ENCODE results near the gene LRP6. TPM values are rescaled to one million over a fixed set of nuclear protein-coding genes. Genes with fewer than 3 reads are reported as not detected.

LRP6 gene
- polyA plus RNA-seq, 1 donor from 2014 or later, result 33.5 TPM

GRCh38 chr12:12286441-12286840 lies 19.6 kb upstream of the LRP6 start:
- no peaks in the 10 kb centered on the region for H3F3A ChIP-seq (ENCODE audit: insufficient read depth, low read length, poor library complexity, severe bottlenecking)
- H3K9me2 ChIP-seq (ENCODE audit: insufficient read depth, low read length), result no peaks in the 10 kb centered on the region
- no peaks in the 10 kb centered on the region for H3K36me3 ChIP-seq (ENCODE audit: insufficient read depth, low read length)
- H3K79me2 ChIP-seq (replicated peaks; ENCODE audit: insufficient read depth, low read length), result no peaks in the 10 kb centered on the region
- no peak overlapping the region for H3K4me2 ChIP-seq (ENCODE audit: low read length)
- TF ChIP-seq REST (IDR thresholded peaks at IDR 0.05; ENCODE audit: borderline replicate concordance) (no peak), EZH2 (IDR thresholded peaks at IDR 0.05; ENCODE audit: borderline replicate concordance, insufficient read depth, low read length, poor library complexity, severe bottlenecking) (no peak), RAD21 (conservative IDR thresholded peaks at IDR 0.05) (no peak), SMC3 (conservative IDR thresholded peaks at IDR 0.05; ENCODE audit: poor library complexity) (no peak), EP300 (conservative IDR thresholded peaks at IDR 0.05; ENCODE audit: poor library complexity, severe bottlenecking) (no peak), CTCF (IDR thresholded peaks at IDR 0.05; ENCODE audit: poor library complexity, severe bottlenecking) (no peak), MXI1 (conservative IDR thresholded peaks at IDR 0.05; ENCODE audit: poor library complexity, severe bottlenecking) (no peak), POLR2AphosphoS5 (IDR thresholded peaks at IDR 0.05) (no peak), TAF1 (IDR thresholded peaks at IDR 0.05; ENCODE audit: low read depth) (no peak)
- no peak overlapping the region for H3K27ac ChIP-seq (ENCODE audit: low read length)
- no peaks in the 10 kb centered on the region for H4K20me1 ChIP-seq (ENCODE audit: insufficient read depth)
- no peak overlapping the region for H3K9ac ChIP-seq (ENCODE audit: low read length)
- no peak overlapping the region for H2AFZ ChIP-seq (ENCODE audit: low read depth, low read length)
- H3K4me3 ChIP-seq (ENCODE audit: low read length), result no peak overlapping the region
- H3K9me3 ChIP-seq (ENCODE audit: low read length), result no peaks in the 10 kb centered on the region
- no peaks in the 10 kb centered on the region for H3K27me3 ChIP-seq (ENCODE audit: insufficient read depth, low read depth, low read length)

GRCh38 chr12:12282761-12283425 lies 16.0 kb upstream of the LRP6 start:
- TF ChIP-seq SMC3 (conservative IDR thresholded peaks at IDR 0.05; ENCODE audit: poor library complexity) (no peak), REST (IDR thresholded peaks at IDR 0.05; ENCODE audit: borderline replicate concordance) (no peak), EP300 (conservative IDR thresholded peaks at IDR 0.05; ENCODE audit: poor library complexity, severe bottlenecking) (no peak), MXI1 (conservative IDR thresholded peaks at IDR 0.05; ENCODE audit: poor library complexity, severe bottlenecking) (no peak), TAF1 (IDR thresholded peaks at IDR 0.05; ENCODE audit: low read depth) (no peak), EZH2 (IDR thresholded peaks at IDR 0.05; ENCODE audit: borderline replicate concordance, insufficient read depth, low read length, poor library complexity, severe bottlenecking) (no peak), POLR2AphosphoS5 (IDR thresholded peaks at IDR 0.05) (no peak), CTCF (IDR thresholded peaks at IDR 0.05; ENCODE audit: poor library complexity, severe bottlenecking) (no peak), RAD21 (conservative IDR thresholded peaks at IDR 0.05) (no peak)
- H3F3A ChIP-seq (ENCODE audit: insufficient read depth, low read length, poor library complexity, severe bottlenecking), result no peaks in the 10 kb centered on the region
- no peak overlapping the region for H2AFZ ChIP-seq (ENCODE audit: low read depth, low read length)
- H3K9me2 ChIP-seq (ENCODE audit: insufficient read depth, low read length), result no peaks in the 10 kb centered on the region
- no peak overlapping the region for H3K9ac ChIP-seq (ENCODE audit: low read length)
- no peaks in the 10 kb centered on the region for H3K9me3 ChIP-seq (ENCODE audit: low read length)
- no peaks in the 10 kb centered on the region for H3K27me3 ChIP-seq (ENCODE audit: insufficient read depth, low read depth, low read length)
- H3K36me3 ChIP-seq (ENCODE audit: insufficient read depth, low read length), result no peaks in the 10 kb centered on the region
- no peaks in the 10 kb centered on the region for H4K20me1 ChIP-seq (ENCODE audit: insufficient read depth)
- no peak overlapping the region for H3K4me2 ChIP-seq (ENCODE audit: low read length)
- no peak overlapping the region for H3K4me3 ChIP-seq (ENCODE audit: low read length)
- no peaks in the 10 kb centered on the region for H3K79me2 ChIP-seq (replicated peaks; ENCODE audit: insufficient read depth, low read length)
- H3K27ac ChIP-seq (ENCODE audit: low read length), result no peak overlapping the region
